ENCODE results near the gene MGST2.

MGST2 gene

GRCh38 chr4:139718358-139718757 lies 52.7 kb downstream of the MGST2 start:
- Histone ChIP-seq H3K4me1 (ENCODE audit: control insufficient read depth, insufficient read depth, low read length) (no peaks in the 10 kb centered on the region), H3K36me3 (ENCODE audit: insufficient read depth, low read length) (no peaks in the 10 kb centered on the region), H3K4me3 (ENCODE audit: low read length) (no peak overlapping the region), H3K9ac (ENCODE audit: low read depth, low read length) (no peak overlapping the region), H3K9me3 (replicated peaks; ENCODE audit: low read length) (no peaks in the 10 kb centered on the region), H3K27me3 (ENCODE audit: control insufficient read depth, insufficient read depth, low read length) (no peaks in the 10 kb centered on the region), H3K4me2 (ENCODE audit: low read length) (no peak overlapping the region)

GRCh38 chr4:139718833-139719232 lies 53.2 kb downstream of the MGST2 start:
- H3K4me1 ChIP-seq (ENCODE audit: control insufficient read depth, insufficient read depth, low read length): no peaks in the 10 kb centered on the region
- no peaks in the 10 kb centered on the region for H3K9me3 ChIP-seq (replicated peaks; ENCODE audit: low read length)
- no peak overlapping the region for H3K4me2 ChIP-seq (ENCODE audit: low read length)
- no peak overlapping the region for H3K4me3 ChIP-seq (ENCODE audit: low read length)
- H3K9ac ChIP-seq (ENCODE audit: low read depth, low read length): no peak overlapping the region
- H3K27me3 ChIP-seq (ENCODE audit: control insufficient read depth, insufficient read depth, low read length): no peaks in the 10 kb centered on the region
- no peaks in the 10 kb centered on the region for H3K36me3 ChIP-seq (ENCODE audit: insufficient read depth, low read length)

- Histone ChIP-seq H3K4me1 (ENCODE audit: control insufficient read depth, insufficient read depth, low read length) (no peaks in the 10 kb centered on the region), H3K27me3 (ENCODE audit: control insufficient read depth, insufficient read depth, low read length) (no peaks in the 10 kb centered on the region), H3K4me3 (ENCODE audit: low read length) (no peak overlapping the region), H3K9ac (ENCODE audit: low read depth, low read length) (no peak overlapping the region), H3K36me3 (ENCODE audit: insufficient read depth, low read length) (no peaks in the 10 kb centered on the region), H3K4me2 (ENCODE audit: low read length) (no peak overlapping the region), H3K9me3 (replicated peaks; ENCODE audit: low read length) (no peaks in the 10 kb centered on the region)
Measured at GRCh38 chr4:139719381-139720101, 53.9 kb downstream of the MGST2 start.

- Histone ChIP-seq H3K9ac (ENCODE audit: low read depth, low read length) (no peak overlapping the region), H3K4me3 (ENCODE audit: low read length) (no peak overlapping the region), H3K9me3 (replicated peaks; ENCODE audit: low read length) (no peaks in the 10 kb centered on the region), H3K27me3 (ENCODE audit: control insufficient read depth, insufficient read depth, low read length) (no peaks in the 10 kb centered on the region), H3K36me3 (ENCODE audit: insufficient read depth, low read length) (no peaks in the 10 kb centered on the region), H3K4me1 (ENCODE audit: control insufficient read depth, insufficient read depth, low read length) (no peaks in the 10 kb centered on the region), H3K4me2 (ENCODE audit: low read length) (no peak overlapping the region)
Measured at GRCh38 chr4:139720806-139721205, 55.2 kb downstream of the MGST2 start.

GRCh38 chr4:139721789-139722188 lies 56.2 kb downstream of the MGST2 start:
- Histone ChIP-seq H3K4me1 (ENCODE audit: control insufficient read depth, insufficient read depth, low read length) (no peaks in the 10 kb centered on the region), H3K27me3 (ENCODE audit: control insufficient read depth, insufficient read depth, low read length) (no peaks in the 10 kb centered on the region), H3K9ac (ENCODE audit: low read depth, low read length) (no peak overlapping the region), H3K36me3 (ENCODE audit: insufficient read depth, low read length) (no peaks in the 10 kb centered on the region), H3K4me3 (ENCODE audit: low read length) (no peak overlapping the region), H3K9me3 (replicated peaks; ENCODE audit: low read length) (no peaks in the 10 kb centered on the region), H3K4me2 (ENCODE audit: low read length) (no peak overlapping the region)

- Histone ChIP-seq H3K4me1 (ENCODE audit: control insufficient read depth, insufficient read depth, low read length) (no peaks in the 10 kb centered on the region), H3K27me3 (ENCODE audit: control insufficient read depth, insufficient read depth, low read length) (no peaks in the 10 kb centered on the region), H3K36me3 (ENCODE audit: insufficient read depth, low read length) (no peaks in the 10 kb centered on the region), H3K9ac (ENCODE audit: low read depth, low read length) (no peak overlapping the region), H3K9me3 (replicated peaks; ENCODE audit: low read length) (no peaks in the 10 kb centered on the region), H3K4me2 (ENCODE audit: low read length) (no peak overlapping the region), H3K4me3 (ENCODE audit: low read length) (no peak overlapping the region)
Measured at GRCh38 chr4:139725236-139725635, 59.6 kb downstream of the MGST2 start.

GRCh38 chr4:139726615-139727014 lies 61.0 kb downstream of the MGST2 start:
- Histone ChIP-seq H3K4me3 (ENCODE audit: low read length) (no peak overlapping the region), H3K27me3 (ENCODE audit: control insufficient read depth, insufficient read depth, low read length) (no peaks in the 10 kb centered on the region), H3K9ac (ENCODE audit: low read depth, low read length) (no peak overlapping the region), H3K36me3 (ENCODE audit: insufficient read depth, low read length) (no peaks in the 10 kb centered on the region), H3K9me3 (replicated peaks; ENCODE audit: low read length) (no peaks in the 10 kb centered on the region), H3K4me1 (ENCODE audit: control insufficient read depth, insufficient read depth, low read length) (no peaks in the 10 kb centered on the region), H3K4me2 (ENCODE audit: low read length) (no peak overlapping the region)

GRCh38 chr4:139728146-139728545 lies 62.5 kb downstream of the MGST2 start:
- H3K4me1 ChIP-seq (ENCODE audit: control insufficient read depth, insufficient read depth, low read length): no peaks in the 10 kb centered on the region
- H3K4me2 ChIP-seq (ENCODE audit: low read length): no peak overlapping the region
- H3K9me3 ChIP-seq (replicated peaks; ENCODE audit: low read length): no peaks in the 10 kb centered on the region
- H3K36me3 ChIP-seq (ENCODE audit: insufficient read depth, low read length): no peaks in the 10 kb centered on the region
- no peak overlapping the region for H3K4me3 ChIP-seq (ENCODE audit: low read length)
- H3K9ac ChIP-seq (ENCODE audit: low read depth, low read length): no peak overlapping the region
- H3K27me3 ChIP-seq (ENCODE audit: control insufficient read depth, insufficient read depth, low read length): no peaks in the 10 kb centered on the region

- no peak overlapping the region for H3K4me3 ChIP-seq (ENCODE audit: low read length)
- no peaks in the 10 kb centered on the region for H3K36me3 ChIP-seq (ENCODE audit: insufficient read depth, low read length)
- no peak overlapping the region for H3K4me2 ChIP-seq (ENCODE audit: low read length)
- no peaks in the 10 kb centered on the region for H3K27me3 ChIP-seq (ENCODE audit: control insufficient read depth, insufficient read depth, low read length)
- no peaks in the 10 kb centered on the region for H3K4me1 ChIP-seq (ENCODE audit: control insufficient read depth, insufficient read depth, low read length)
- H3K9me3 ChIP-seq (replicated peaks; ENCODE audit: low read length): no peaks in the 10 kb centered on the region
- no peak overlapping the region for H3K9ac ChIP-seq (ENCODE audit: low read depth, low read length)
Measured at GRCh38 chr4:139728840-139729239, 63.2 kb downstream of the MGST2 start.

GRCh38 chr4:139732991-139733570 lies 67.5 kb downstream of the MGST2 start:
- H3K9ac ChIP-seq (ENCODE audit: low read depth, low read length): no peak overlapping the region
- H3K36me3 ChIP-seq (ENCODE audit: insufficient read depth, low read length): no peaks in the 10 kb centered on the region
- no peak overlapping the region for H3K4me3 ChIP-seq (ENCODE audit: low read length)
- H3K4me2 ChIP-seq (ENCODE audit: low read length): no peak overlapping the region
- H3K9me3 ChIP-seq (replicated peaks; ENCODE audit: low read length): no peaks in the 10 kb centered on the region
- H3K4me1 ChIP-seq (ENCODE audit: control insufficient read depth, insufficient read depth, low read length): peaks cover 12% of the 10 kb centered on the region
- no peaks in the 10 kb centered on the region for H3K27me3 ChIP-seq (ENCODE audit: control insufficient read depth, insufficient read depth, low read length)

- peak overlapping the region; percentile 90 for H3K4me2 ChIP-seq (ENCODE audit: low read length)
- H3K9ac ChIP-seq (ENCODE audit: low read depth, low read length): peak overlapping the region; percentile 61
- H3K4me1 ChIP-seq (ENCODE audit: control insufficient read depth, insufficient read depth, low read length): peaks cover 12% of the 10 kb centered on the region
- no peaks in the 10 kb centered on the region for H3K27me3 ChIP-seq (ENCODE audit: control insufficient read depth, insufficient read depth, low read length)
- H3K4me3 ChIP-seq (ENCODE audit: low read length): peak overlapping the region; percentile 70
- H3K9me3 ChIP-seq (replicated peaks; ENCODE audit: low read length): no peaks in the 10 kb centered on the region
- H3K36me3 ChIP-seq (ENCODE audit: insufficient read depth, low read length): no peaks in the 10 kb centered on the region
Measured at GRCh38 chr4:139734201-139734874, 68.7 kb downstream of the MGST2 start.

Measured in skeletal muscle satellite cell (primary cell).